MCF 10A (cell line): Measurements from ENCODE around the gene PAK1IP1. TPM values are rescaled to one million over a fixed set of nuclear protein-coding genes. Genes with fewer than 3 reads are reported as not detected.

Experiments
- BruUV-seq: library from RNA; stranded (reverse); fragments of 400-500 nt; replicated peaks from 2 replicates; lab custom pipeline; 2021; lab: Mats Ljungman, UMichigan
- CTCF ChIA-PET: fragments of 300-600 bp; sonication (Branson Sonifier 250); formaldehyde crosslinking; extraction: SDS; loops from one replicate; lab custom pipeline; 2021; ENCODE audit warnings: antibody characterized with exemption, inconsistent platforms; lab: Yijun Ruan, JAX
- POLR2A ChIA-PET: fragments of 300-600, 350-650 bp; sonication (Branson Sonifier 250); formaldehyde crosslinking; extraction: SDS; loops from one replicate; lab custom pipeline; 2020; ENCODE audit warnings: antibody characterized with exemption, inconsistent platforms; lab: Yijun Ruan, JAX
- DNase-seq: peaks from one replicate; pipeline ENCODE4 v3.0.0-alpha.2; 2018; ENCODE audit not compliant: unreplicated experiment
- H3K27ac Mint-ChIP-seq: one replicate; pipeline ENCODE4 v1.8.0; 2022; ENCODE audit warnings: mild to moderate bottlenecking, low read depth, mixed read lengths; ENCODE audit not compliant: unreplicated experiment
- H3K27me3 Mint-ChIP-seq: one replicate; pipeline ENCODE4 v1.8.0; 2022; ENCODE audit warnings: mixed read lengths; ENCODE audit not compliant: insufficient read depth, unreplicated experiment
- H3K36me3 Mint-ChIP-seq: one replicate; pipeline ENCODE4 v1.8.0; 2022; ENCODE audit warnings: mild to moderate bottlenecking, moderate library complexity, mixed read lengths; ENCODE audit not compliant: insufficient read depth, unreplicated experiment
- H3K4me1 Mint-ChIP-seq: one replicate; pipeline ENCODE4 v1.8.0; 2022; ENCODE audit warnings: mixed read lengths; ENCODE audit not compliant: insufficient read depth, unreplicated experiment
- H3K4me3 Mint-ChIP-seq: one replicate; pipeline ENCODE4 v1.8.0; 2022; ENCODE audit warnings: mild to moderate bottlenecking, moderate library complexity, mixed read lengths; ENCODE audit not compliant: unreplicated experiment
- H3K9me3 Mint-ChIP-seq: one replicate; pipeline ENCODE4 v1.8.0; 2022; ENCODE audit warnings: mixed read lengths; ENCODE audit not compliant: unreplicated experiment
- intact Hi-C: fragments of 100-400 bp; cut with micrococcal nuclease; formaldehyde crosslinking; loops from 2 replicates; pipeline ENCODE4 v1.14.1; 2022
- total RNA-seq: library from RNA; stranded (reverse); gene quantifications from 2 replicates; pipeline ENCODE4 v1.2.3, GENCODE V29; 2022
- TF ChIP-seq, protein P1 (sequence below): fragments of 200-600 bp; IDR thresholded peaks from one replicate; pipeline ENCODE4 v1.8.0; 2022; ENCODE audit warnings: antibody characterized with exemption, mild to moderate bottlenecking; ENCODE audit not compliant: unreplicated experiment

PAK1IP1 gene
- total RNA-seq, 1 experiment from 2014 or later: 38.1 TPM

- ChIA-PET POLR2A (interaction anchor here (1.5 to 7.3 kb wide), 2 partner anchors 20 to 49 kb away, joined by 4 to 185 read pairs; partner anchors contain the start of genes C6orf52, PAK1IP1 and TMEM14C), CTCF (interaction anchor here (0.6 to 1.4 kb wide), 2 partner anchors 17 to 212 kb away, joined by 3 read pairs; no protein-coding TSS in a partner anchor)
- Mint-ChIP-seq H3K4me1 (peaks cover 6% of the 10 kb centered on the region), H3K27ac (no peak overlapping the region), H3K4me3 (no peak overlapping the region), H3K9me3 (no peaks in the 10 kb centered on the region), H3K27me3 (no peaks in the 10 kb centered on the region), H3K36me3 (peaks cover 48% of the 10 kb centered on the region)
- DNase-seq: no peak
- no TSS peak for BruUV-seq
- intact Hi-C loops: no loop called here
- TF ChIP-seq, protein P1, sequence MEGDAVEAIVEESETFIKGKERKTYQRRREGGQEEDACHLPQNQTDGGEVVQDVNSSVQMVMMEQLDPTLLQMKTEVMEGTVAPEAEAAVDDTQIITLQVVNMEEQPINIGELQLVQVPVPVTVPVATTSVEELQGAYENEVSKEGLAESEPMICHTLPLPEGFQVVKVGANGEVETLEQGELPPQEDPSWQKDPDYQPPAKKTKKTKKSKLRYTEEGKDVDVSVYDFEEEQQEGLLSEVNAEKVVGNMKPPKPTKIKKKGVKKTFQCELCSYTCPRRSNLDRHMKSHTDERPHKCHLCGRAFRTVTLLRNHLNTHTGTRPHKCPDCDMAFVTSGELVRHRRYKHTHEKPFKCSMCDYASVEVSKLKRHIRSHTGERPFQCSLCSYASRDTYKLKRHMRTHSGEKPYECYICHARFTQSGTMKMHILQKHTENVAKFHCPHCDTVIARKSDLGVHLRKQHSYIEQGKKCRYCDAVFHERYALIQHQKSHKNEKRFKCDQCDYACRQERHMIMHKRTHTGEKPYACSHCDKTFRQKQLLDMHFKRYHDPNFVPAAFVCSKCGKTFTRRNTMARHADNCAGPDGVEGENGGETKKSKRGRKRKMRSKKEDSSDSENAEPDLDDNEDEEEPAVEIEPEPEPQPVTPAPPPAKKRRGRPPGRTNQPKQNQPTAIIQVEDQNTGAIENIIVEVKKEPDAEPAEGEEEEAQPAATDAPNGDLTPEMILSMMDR: no peak
These were observed 48.7 kb downstream of the PAK1IP1 start for GRCh38 chr6:10743515-10743914.

GRCh38 chr6:10745116-10745515 lies 50.3 kb downstream of the PAK1IP1 start:
- peaks cover 10% of the 10 kb centered on the region for H3K4me1 Mint-ChIP-seq
- H3K36me3 Mint-ChIP-seq: peaks cover 42% of the 10 kb centered on the region
- BruUV-seq: no TSS peak
- intact Hi-C loops: no loop called here
- TF ChIP-seq, protein P1: no peak
- ChIA-PET POLR2A (interaction anchor here (5.0 to 7.3 kb wide), 2 partner anchors 22 to 50 kb away, joined by 41 to 185 read pairs; partner anchors contain the start of genes C6orf52, PAK1IP1 and TMEM14C), CTCF (no interaction called here)
- no peaks in the 10 kb centered on the region for H3K9me3 Mint-ChIP-seq
- no peak overlapping the region for H3K4me3 Mint-ChIP-seq
- DNase-seq: no peak
- H3K27me3 Mint-ChIP-seq: no peaks in the 10 kb centered on the region
- H3K27ac Mint-ChIP-seq: no peak overlapping the region

DNA sequence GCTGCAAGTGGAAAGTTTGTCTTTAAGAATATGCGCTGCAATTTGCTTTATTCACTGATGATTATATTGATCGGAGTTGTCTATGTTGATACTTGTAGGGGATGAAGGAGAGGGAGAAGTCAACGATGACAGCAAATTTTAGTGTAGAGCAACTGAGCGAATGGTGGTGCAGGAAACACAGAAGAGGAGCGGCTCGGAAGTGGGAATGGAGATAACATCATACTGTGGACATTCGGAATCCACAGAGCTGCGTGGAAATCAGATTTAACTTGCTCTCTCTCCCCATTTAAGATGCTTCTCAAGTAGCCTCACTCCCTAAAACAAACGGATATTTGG lies 52.1 kb downstream of the PAK1IP1 start:
- Mint-ChIP-seq H3K9me3 (no peaks in the 10 kb centered on the region), H3K4me1 (peaks cover 18% of the 10 kb centered on the region), H3K27ac (peak overlapping the region; percentile 95), H3K36me3 (peaks cover 50% of the 10 kb centered on the region), H3K27me3 (no peaks in the 10 kb centered on the region), H3K4me3 (peak overlapping the region; percentile 95)
- BruUV-seq: no TSS peak
- ChIA-PET CTCF (interaction anchor here (0.6 to 2.8 kb wide), 9 partner anchors 10 to 260 kb away, joined by 3 to 17 read pairs (median 4); partner anchors contain the start of genes C6orf52, PAK1IP1 and TMEM14C), POLR2A (interaction anchor here (0.6 to 7.3 kb wide), 17 partner anchors 9 to 311 kb away, joined by 3 to 185 read pairs (median 4); partner anchors contain the start of genes C6orf52, PAK1IP1 and TMEM14C)
- intact Hi-C loops: loop anchor here (1.0 kb wide), 1 partner anchor 24 kb away; the partner anchor contains the start of gene TMEM14C
- TF ChIP-seq, protein P1: no peak
- DNase-seq: no peak

DNA sequence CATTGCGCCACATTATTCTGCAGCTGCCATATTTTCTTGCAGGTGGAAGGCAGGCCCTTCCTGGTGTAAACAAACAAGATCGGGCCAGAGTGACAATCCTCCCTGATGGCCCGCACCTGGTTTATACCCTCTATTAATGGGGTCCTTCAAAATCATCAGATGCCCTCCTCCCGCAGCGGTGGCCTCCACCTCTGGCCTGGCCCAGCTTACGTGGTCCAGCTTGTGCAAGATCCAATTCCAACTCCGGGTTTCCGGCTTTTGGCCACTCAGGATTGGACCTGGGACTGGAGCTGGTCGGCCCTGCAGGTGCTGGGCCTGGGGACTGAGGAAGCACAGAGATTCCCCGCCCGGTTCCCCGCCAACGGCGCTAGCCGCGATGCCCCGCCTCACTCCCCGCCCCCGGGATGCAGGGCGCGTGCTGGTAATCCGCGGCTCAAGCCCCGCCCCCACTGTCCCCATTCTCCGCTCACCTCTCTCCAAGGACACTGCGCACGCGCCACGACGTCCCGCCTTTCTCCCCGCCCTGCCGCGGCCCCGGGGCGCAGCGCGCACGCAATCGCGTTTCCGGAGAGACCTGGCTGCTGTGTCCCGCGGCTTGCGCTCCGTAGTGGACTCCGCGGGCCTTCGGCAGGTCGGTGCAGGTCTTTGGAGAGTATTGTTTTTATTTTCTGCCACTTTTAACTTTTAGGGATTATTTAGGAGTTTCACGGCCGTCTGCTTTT lies 52.6 kb downstream of the PAK1IP1 start, which contains the start of gene TMEM14B:
TSS of gene TMEM14B (plus strand) at position 555 of the 722 bp plus-strand sequence. CDS start 1,441 bp downstream, outside the sequence.
- TF ChIP-seq, protein P1: no peak
- intact Hi-C loops: loop anchor here (1.0 kb wide), 1 partner anchor 24 kb away; the partner anchor contains the start of gene TMEM14C
- H3K27ac Mint-ChIP-seq: peak within 1 kb of the TSS; percentile 95
- H3K9me3 Mint-ChIP-seq: no peaks in the 10 kb centered on the region
- H3K27me3 Mint-ChIP-seq: no peaks in the 10 kb centered on the region
- H3K4me1 Mint-ChIP-seq: peaks cover 18% of the 10 kb centered on the region
- POLR2A ChIA-PET: interaction anchor here (0.6 to 7.3 kb wide), 21 partner anchors 10 to 311 kb away, joined by 3 to 185 read pairs (median 4); partner anchors contain the start of genes C6orf52, PAK1IP1 and TMEM14C
- DNase-seq: peak; percentile 97
- CTCF ChIA-PET: interaction anchor here (0.9 to 2.8 kb wide), 8 partner anchors 14 to 269 kb away, joined by 3 to 17 read pairs (median 4); partner anchors contain the start of gene TMEM14C
- H3K4me3 Mint-ChIP-seq: peak within 1 kb of the TSS; percentile 95
- peaks cover 55% of the 10 kb centered on the region for H3K36me3 Mint-ChIP-seq
- no TSS peak for BruUV-seq
